GM12801 (cell line): ENCODE data around the gene TRDMT1.

Experiments used
- CTCF ChIP-seq: IDR thresholded peaks from one replicate; pipeline ENCODE4 v1.5.1; 2011; ENCODE audit warnings: control low read depth; ENCODE audit not compliant: insufficient read length; ENCODE audit errors: extremely low read depth

Gene TRDMT1

GRCh38 chr10:17241611-17242333, 40.3 kb upstream of the TRDMT1 start:
- TF ChIP-seq CTCF = no peak

- TF ChIP-seq CTCF = no peak
Observed at GRCh38 chr10:17240616-17241015, 39.1 kb upstream of the TRDMT1 start.

- no peak for TF ChIP-seq CTCF
Observed at GRCh38 chr10:17240096-17240495, 38.6 kb upstream of the TRDMT1 start.

GRCh38 chr10:17239345-17240085, 38.0 kb upstream of the TRDMT1 start:
- TF ChIP-seq CTCF = no peak

- TF ChIP-seq CTCF = no peak
Observed at GRCh38 chr10:17238445-17239291, 37.2 kb upstream of the TRDMT1 start.

GRCh38 chr10:17237915-17238444, 36.5 kb upstream of the TRDMT1 start:
- no peak for TF ChIP-seq CTCF

GRCh38 chr10:17237149-17237527, 35.7 kb upstream of the TRDMT1 start:
- no peak for TF ChIP-seq CTCF
